Activated effector memory CD4-positive, alpha-beta T cell treated with Interleukin-2 at 50 U/mL for 16 hours (primary cell): ENCODE data around the gene NFATC1.

Experiments used
- DNase-seq: peaks from one replicate; pipeline ENCODE4 v3.0.0-alpha.2; 2020

The NFATC1 gene

DNA sequence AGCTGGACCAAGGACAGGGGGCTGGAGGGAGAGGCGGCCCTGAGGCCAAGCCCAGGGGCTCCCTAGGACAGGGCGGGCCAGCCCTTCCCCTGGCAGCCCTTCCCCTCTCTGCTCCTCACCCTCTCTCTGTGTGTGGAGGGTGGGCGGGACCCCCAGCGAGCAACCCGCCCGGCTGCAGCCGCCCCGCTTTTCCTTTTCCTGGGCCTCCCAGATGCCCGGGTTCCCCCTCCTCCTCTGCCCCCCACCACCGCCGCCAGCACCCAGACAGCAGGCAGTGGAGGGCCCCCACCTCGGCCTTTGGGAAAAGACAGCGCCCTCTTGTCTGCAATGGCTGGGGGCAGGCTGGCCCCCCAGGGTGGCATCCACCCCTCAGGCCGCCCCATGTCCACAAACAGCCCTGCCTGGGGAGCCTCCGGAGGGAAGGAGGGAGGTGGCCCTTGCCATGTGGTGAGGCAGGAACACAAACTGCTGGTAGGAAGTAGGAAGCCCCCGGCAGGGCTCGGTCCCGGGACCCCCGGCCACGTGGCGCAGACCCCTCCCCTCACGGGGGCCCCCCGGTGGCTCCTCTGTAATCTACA lies 148.7 kb downstream of the NFATC1 start:
- DNase-seq = no peak

DNA sequence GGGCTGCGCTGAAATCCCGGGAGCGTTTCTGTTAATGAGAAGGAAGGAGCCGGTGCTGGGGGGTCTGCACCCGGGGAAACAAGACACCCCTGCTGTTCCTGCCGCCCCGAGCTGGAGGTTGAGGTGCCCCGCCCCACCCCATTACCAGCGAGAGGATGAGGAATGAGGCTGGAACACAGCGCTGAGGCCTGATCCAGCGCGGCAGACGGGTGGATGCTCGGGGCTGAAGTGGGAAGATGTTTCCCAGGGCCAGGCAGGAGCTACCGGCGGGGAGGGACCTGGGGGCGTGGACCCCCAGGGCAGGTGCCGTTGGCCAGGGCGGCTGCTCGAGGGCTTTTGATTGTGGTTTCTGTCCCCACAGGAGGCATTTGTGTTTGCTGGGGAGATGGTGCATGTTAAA lies 149.5 kb downstream of the NFATC1 start:
- no peak for DNase-seq

DNA sequence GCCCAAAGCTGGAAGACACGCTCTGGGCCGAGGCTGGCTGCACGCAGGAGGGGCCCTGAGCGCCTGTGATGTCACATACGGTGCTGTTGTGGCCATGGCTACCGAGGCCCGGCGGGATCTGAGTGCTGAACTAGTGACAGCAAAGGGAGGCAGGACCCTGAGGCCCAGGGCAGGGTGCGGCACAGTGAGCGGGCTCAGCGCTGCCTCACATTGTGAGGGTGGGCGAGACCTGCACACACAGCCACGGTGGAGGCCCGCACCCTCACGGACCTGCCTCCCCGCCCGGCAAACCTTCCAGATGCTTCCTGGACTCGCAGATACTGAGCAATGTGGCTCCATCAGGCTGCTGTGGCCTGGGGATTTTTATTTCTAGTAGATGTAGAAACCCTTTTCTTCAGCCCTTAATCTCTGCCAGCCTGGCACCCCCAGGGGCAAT lies 150.0 kb downstream of the NFATC1 start:
- no peak for DNase-seq

DNA sequence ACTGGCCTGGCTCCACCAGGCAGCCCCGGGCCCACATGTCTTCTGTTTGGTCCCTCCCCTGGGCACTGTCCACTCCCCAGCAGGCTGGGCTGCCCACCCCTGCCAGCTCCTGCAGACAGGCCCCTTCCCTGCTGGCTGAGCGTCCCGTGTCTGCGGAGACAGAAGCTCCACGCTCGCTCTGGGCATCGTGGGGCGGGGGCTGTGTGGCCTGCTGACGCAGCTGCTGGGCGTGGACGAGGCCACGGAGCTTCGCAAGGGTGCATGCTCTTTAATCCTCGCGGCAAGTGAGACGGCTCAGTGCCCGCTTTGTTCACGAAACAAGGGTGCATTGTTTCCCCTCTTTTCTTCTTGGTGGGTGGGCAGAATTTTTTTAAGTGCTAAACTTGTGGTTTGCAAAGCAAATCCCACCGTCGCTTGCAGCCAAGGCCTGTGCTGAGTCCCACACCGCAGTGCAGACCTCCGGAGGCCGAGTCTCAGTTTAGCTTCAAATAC lies 151.1 kb downstream of the NFATC1 start:
- DNase-seq = no peak

DNA sequence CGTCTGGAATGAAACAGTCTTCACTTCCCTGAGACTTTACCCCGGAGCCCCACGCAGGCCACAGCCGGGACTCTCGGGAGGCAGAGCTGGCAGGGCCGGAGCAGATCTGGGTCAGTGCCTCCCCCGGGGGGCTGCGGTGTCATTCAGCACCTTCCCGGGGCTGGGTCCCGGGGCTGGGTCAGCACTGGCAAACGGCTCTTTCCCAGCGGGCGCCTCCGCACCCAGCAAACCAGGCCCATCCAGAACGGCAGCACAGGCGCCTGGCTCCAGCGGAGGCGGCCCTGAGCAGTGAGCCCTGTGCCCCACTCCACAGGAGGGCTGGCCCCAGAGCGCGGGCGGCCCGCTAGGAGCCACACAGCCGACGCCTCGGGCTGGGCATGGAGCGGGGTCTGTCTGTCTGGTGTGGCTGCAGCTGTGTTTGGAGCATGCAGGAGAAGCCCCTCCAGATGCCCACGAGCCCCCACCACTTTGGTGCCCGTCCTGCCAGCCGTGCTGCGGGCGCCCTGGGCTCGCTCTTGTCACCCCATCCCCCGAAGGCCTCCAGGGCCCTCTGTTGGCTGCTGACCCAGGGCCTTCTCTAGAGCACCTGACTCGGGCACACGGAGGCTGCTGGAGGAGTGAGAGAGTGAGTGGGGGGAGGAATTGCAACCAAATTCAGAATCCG lies 151.8 kb downstream of the NFATC1 start:
- DNase-seq = no peak

DNA sequence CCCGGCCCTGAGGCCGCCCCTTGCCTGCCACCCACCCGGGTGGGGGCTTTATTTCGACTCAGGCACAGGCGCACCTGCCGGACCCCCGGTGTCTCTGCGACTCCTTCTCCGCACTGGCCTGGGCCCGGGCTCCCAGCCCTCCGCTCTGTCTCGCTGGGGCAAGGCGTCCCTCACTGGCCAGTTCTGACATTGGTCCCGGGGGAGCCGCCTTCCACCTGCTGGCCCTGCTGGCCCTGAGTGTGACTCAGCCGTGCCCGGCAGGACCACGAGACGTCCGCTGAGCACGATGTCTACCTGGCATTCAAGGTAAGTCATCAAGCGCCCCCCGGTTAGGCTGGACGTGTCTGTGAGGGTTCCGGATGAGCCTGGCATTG lies 152.3 kb downstream of the NFATC1 start:
- DNase-seq = no peak

DNA sequence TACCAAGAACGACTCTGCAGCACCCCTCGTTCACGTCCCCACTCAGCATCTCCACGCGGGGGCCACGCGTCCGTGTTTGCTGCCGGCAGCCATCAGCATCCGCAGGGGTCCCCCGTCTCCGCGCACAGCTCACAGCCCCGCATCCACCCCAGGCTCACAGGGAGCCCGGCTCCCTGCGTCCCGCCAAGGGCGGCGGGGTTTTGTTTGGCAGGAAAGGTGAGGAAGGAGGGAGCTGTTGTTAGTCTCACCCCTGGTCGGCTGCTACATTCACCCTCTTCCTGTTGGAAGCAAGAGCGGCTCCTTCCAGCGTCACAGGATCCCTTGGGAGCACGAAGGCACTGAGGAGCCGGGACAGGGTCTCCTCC lies 152.9 kb downstream of the NFATC1 start:
- DNase-seq = no peak

DNA sequence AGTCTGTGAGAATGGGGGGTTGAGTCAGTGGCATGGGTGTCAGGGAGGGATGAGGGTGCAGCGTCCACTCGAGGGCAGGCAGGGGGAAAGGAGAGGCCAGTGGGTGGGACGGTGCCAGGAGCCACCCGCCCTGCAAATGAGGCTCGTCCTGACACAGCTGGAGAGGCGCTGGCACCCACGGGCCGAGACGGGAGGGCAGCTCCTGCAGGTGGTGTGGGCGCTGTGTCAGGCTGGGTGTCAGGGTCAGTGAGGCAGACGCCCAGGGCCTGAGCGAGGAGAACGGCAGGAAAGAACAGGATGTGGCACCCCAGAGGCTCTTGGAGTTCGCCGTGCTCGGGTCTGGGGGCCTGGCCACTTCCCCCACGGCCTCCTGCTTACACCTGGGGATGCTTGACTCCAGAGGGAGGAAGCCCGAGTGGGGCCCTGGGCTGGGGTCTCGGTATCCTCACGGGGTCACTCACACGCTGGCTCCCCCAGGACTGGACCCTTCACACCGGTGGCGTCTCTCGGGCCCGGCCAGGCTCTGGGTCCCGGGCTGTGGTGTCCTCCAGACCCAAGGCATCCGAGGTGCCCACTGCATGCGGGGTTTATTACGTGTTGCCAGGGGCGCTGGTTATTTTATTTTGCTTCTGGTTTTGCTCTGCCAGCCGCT lies 153.4 kb downstream of the NFATC1 start:
- DNase-seq = no peak

DNA sequence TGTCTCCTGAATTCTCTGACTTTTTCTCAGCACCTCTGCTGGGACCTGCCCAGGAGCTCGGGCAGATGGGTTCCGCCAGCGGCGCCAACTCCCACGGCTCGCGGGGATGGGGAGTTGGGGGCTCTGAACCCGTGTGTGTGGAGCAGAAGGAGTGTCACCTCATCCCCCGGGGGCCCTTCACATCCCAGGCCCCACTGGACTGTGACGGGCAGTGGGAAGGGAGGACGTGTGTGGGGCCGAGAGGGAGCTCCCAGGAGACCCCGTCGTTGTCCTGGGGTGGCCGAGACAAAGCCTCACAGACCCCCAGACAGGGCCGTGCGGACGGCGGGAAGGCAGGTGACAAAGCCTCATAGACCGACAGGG lies 153.9 kb downstream of the NFATC1 start:
- DNase-seq = no peak

DNA sequence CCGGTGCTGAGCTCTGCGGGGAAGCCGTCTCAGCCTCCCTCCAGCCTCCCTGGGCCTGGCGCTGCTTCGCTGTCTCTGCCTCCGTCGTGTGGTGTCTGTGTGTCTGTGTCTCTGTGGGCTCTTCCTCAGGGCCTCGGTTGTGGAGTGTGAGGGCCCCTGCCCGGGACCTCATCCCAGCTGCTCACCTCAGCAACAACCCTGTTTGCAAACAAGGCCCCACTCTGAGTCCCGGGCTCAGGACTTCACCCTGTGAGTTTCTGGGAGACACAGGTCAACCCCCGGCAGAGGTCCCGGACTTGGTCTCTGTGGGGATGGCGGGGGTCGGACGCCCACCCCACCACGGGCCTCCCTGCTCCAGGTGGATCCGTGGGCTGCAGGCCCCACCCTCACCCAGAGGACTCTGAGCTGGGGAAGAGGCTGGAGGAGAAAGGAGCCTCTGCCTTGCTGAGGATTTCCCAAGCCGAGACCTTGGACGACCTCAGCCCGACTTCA lies 156.5 kb downstream of the NFATC1 start:
- no peak for DNase-seq

DNA sequence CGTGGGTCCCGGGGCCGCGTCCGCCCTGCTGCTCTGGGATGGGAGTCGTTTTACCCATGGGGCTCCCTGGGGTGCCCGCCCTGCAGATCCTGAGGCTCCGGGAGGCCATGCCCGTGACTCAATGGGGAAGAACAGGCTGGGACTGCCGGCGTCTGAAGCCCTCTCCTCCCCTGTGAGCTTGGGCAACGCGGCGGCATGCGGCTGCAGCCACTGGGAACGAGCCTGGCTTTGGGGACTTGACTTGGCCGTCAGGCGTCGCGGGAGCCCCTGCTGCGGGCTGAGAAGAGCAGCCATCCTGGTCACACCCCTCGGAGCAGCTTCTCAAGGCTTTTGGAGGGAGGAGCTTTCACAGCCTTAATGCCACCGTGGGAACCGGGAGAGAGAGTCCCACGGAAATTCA lies 157.0 kb downstream of the NFATC1 start:
- no peak for DNase-seq

DNA sequence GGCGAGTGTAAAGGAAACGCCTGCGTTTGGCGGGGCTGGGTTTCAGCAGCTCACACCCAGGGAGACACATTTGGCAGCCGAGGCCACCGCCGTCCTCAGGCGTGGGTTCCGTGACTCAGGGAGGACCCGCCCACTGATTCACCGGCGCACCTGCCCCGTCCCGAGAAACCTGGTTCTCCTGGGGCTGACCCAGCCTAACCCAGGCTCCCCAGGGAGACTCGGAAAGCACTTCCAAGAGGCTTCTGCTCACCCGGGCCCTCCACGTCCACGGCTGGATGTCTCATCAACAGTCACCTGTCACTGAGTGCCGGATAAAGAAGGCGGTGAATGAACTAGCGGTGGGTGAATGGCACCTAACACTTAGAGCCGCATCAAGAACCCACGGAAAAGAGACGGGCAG lies 157.4 kb downstream of the NFATC1 start:
- no peak for DNase-seq

DNA sequence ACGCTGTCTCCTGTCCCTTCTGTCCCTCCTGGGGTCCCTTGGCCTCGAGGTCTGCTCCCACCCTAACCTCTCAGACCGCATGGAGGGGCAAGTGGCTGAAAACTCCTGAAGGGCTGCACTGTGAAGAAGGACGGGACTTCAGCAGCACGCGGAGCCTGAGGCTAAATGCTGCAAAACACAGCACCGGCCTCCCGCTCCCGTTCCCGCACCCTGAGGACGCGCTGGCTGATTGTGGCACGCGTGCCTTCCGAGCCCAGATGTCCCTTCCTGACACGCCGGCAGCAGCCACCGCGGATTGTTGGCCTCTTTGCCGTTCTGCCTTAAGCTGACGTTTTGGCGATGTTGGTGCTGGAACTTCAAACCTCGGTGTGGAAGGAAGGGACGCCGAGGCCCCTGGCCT lies 158.0 kb downstream of the NFATC1 start:
- no peak for DNase-seq

DNA sequence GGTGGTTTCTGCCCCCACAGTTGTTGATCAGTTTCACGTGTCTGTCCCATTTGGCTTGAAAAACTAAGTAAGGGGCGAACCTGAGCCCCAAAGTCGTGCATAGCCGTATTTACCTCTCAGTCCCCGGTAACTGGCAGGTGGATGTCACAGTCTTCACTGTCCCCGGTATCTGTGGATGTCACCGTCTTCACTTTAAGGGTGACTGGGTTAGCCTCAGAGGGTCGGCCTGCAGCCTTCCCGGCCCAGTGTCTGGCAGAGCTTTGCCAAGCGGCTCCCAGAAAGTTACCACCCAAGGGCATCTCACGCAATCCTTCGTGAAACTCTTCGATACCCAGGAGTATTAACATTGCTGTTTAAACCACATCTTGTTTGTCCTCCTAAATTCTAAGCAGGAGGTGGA lies 158.6 kb downstream of the NFATC1 start:
- no peak for DNase-seq

DNA sequence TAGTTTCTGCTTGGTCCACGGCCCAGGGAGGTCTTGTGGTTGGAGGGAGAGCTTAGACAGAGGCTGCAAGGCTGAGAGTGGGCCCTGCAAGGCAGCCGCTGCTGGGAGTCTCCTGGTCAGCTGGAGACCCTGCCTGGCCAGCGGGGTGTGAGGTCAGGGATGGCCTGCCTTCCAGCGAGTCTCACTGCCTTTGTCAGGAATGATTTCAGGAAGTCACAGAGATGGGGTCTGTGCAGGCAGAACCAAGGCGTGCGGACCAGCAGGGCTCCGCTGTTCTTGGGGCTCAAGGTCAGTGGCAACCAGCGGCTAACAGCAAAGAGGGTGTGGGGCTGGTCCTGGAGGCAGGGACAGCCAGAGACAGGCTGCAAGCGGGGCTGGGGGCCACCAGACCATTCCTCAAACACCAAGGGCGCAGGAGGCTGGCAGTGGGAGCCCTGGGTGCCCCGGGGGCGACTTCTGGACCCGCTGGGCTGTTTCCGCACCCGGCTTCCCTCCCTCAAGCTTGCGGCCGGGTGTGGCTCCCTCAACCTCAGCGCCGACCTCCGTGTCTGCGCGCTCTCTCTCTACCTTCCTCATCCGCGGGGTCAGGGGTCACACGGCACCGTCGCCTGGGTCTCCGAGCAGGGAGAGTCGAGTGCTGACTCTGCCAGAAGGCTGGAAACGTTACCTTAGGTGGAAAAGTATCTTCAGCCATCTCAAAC lies 159.4 kb downstream of the NFATC1 start:
- no peak for DNase-seq

DNA sequence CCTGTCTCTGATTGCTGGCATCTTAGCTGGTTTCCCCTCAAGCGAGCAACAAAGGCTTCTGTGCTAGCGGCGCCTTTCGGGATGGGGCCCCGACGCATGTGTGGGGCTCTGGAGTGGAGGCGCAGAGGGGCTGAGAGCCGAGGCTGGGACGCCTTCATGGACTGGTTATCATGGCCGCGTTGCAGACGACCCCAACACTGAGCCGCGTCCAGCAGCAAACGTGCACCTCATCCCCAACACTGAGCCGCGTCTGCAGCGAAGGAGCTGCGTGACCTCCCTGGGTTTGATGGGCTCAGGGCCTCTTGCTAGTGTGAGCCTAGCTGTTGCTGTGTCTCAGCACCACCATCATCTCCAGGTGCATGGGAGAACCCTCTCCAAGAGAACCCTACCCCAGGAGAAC lies 160.2 kb downstream of the NFATC1 start:
- no peak for DNase-seq

DNA sequence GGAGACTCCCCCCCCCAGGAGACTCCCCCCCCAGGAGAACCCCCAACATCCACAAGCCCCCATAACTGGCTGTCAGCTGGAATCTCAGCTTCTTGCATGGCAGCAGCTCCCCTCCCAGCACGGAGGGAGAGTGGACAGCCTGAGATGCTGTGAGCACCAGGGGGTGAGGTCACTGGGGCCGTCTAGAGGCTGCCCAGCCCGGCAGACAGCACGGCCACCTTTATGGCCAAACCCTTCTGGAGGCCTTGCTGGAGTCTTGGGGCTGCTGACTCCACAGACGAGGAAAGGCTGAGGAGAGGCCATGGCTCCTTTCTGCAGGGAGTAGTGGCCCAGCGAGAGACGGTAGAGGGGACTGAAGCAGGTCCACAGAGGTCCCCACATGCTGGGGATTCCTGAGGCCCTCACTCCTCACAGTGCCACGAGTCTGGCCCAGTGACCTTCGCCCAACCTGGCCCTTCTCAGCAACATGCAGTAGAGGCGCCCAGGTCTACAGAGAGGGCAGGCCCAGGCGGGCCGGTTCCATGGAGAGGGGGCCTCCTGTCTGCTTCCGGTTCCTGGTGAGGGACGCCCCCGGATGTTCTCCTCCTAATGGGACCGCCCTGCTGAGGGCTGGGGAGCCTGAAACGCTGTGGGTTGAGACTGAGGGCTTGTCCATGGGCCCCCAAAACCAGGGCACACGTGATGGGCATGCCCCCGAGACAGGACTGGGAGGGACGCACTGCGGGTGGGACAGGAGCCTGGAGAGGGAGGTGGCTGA lies 161.3 kb downstream of the NFATC1 start:
- no peak for DNase-seq

DNA sequence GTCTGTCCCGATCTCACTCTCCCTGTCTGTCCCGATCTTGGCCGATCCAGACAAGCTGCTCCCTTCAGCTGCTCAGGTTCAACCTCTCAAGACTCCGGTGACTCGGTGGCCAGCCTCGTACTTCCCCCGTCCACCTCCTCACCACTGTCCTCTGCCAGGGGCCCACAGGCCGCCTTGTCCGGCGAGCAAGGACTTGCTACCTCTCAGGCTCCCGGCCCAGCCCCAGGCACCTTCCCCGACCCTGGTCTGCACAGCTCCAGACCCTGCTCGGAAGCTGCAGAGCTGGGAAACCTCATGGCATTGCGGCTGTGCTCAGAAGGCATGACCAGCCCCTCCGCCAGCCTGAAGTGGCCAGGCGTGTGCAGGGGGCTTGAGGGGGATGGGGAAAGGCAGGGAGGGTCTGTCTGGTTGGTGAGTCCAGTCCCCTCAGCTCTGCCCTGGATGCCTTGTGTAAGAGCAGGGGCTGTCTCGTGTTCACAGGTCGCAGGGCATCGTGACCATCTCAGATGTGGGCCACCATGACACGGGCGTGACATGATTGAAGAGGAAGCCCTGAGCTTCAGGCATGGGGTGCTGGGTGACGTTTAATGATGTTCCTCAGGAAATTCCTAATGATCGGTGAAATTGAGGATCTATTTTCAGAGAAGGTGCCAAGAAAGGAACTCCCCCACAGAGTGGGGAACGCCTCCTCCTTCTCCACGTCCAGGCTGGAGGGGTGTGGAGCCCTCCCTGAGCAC lies 162.6 kb downstream of the NFATC1 start:
- no peak for DNase-seq

DNA sequence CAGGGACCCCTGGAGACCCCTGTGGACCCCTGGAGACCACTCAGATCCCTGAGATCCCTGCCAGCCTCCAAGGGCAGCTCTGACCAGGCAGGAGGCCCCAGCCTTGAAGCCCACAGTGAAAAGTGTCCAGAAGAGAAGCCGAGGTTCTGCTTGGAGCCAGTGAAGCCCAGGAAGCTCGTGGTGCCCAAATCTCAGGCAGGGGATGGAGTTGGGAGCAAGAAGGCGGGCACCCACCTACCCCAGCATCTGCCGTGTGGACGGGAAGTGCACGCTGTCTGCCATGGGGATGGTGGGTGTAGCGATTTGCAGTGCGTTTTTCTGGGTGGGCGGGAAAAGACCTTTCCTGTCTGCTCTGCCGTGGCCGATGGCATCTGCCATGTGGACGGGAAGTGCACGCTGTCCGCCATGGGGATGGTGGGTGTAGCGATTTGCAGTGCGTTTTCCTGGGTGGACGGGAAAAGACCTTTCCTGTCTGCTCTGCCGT lies 163.2 kb downstream of the NFATC1 start:
- DNase-seq = no peak

DNA sequence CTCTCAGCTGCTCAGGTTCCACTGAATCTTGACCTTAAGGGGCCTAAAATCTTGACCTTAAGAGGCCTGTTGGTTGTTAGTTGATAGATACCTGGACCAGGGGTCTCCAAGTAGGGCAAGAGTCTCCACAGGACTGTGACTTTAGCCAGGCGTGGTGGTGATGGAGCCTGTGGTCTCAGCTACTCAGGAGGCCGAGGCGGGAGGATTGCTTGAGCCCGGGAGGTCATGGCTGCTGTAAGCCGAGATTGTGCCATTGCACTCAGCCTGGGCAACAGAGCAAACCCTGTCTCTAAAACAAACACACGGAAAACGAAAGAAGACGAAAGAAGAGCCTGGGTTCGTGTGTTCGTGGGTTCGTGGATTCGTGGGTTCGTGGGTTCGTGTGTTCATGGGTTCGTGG lies 163.7 kb downstream of the NFATC1 start:
- DNase-seq = no peak

DNA sequence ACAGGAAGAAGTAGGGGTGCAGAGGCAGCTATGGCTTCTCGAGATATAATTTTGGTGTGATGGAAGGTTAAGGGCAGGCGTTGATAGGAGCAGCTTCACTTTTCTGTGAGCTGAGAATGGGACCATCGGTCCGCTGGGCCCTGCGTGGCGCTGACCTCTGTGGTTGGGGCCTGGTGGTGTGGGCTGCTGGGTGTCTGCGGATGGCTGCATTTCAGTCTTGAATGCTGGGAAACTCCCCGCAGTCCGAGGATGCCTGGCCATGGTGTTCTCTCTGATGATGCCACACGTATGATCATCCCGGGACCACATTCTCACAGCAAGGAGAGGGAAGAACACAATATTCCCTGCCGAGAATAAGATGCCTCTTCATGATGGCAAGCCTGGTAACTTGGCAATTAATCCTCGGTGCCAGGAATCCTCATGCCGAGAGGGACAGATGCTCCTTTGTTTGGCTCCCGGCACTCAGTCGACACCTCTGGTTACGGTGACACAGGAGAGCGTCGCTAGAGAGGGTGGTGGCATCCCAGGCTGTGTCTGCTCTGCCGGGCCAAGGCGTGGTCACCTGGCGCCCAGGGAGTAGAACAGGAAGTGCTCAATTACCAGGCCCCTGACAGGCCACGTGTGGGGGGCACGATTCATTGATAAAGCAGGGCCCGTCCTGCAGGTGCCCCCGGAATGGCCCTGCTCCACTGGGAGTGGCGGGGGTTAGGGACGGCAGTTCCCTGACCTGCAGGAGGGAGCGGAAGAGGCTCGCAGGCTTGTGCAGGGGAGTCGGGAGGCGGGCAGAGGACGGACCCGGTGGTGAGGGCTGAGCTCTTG lies 164.5 kb downstream of the NFATC1 start:
- no peak for DNase-seq
